Transverse colon (tissue), 4 donors: Measurements from ENCODE around the gene EIF1.

ENCODE experiments used
- CTCF ChIP-seq, 5 experiments: fragments of 200-600 bp in 3 of 5; fragments of 450-650 bp in 2 of 5; sonication (generic) in 3 of 5; IDR thresholded peaks; 1 replicate in 2 of 5; 2 replicates in 3 of 5; pipeline ENCODE4 v1.5.1; 2016 to 2017; ENCODE audit warnings: antibody characterized with exemption in 5 of 5, inconsistent platforms in 3 of 5, mild to moderate bottlenecking in 2 of 5, moderate library complexity in 1 of 5
- POLR2A ChIP-seq: fragments of 450-650 bp; IDR thresholded peaks from one replicate; pipeline ENCODE4 v1.6.1; 2016; ENCODE audit warnings: antibody characterized with exemption, mild to moderate bottlenecking, moderate library complexity
- POLR2AphosphoS5 ChIP-seq, 3 donors: sonication (generic); formaldehyde crosslinking; IDR thresholded peaks; one replicate each; pipeline ENCODE4 v1.6.1; 2016; ENCODE audit warnings: antibody characterized with exemption in 3 of 3

GRCh38 chr17:41705271-41705991 lies 16.7 kb downstream of the EIF1 start:
- TF ChIP-seq CTCF (IDR thresholded peaks at IDR 0.05), result no peak
- TF ChIP-seq POLR2A, result no peak
- no peak for TF ChIP-seq POLR2AphosphoS5 (IDR thresholded peaks at IDR 0.05)
